GM23248 (cell line): Measurements from ENCODE around the gene GPR31. TPM values are rescaled to one million over a fixed set of nuclear protein-coding genes. Genes with fewer than 3 reads are reported as not detected.

Source experiments
- DNase-seq: peaks from one replicate; pipeline ENCODE4 v3.0.0-alpha.2; 2015
- H2AFZ ChIP-seq: fragments of 200-600 bp; sonication (generic); 2 replicates; pipeline ENCODE4 v1.6.1; 2016; ENCODE audit warnings: antibody characterized with exemption
- H3F3A ChIP-seq: fragments of 200-600 bp; sonication (generic); 2 replicates; pipeline ENCODE4 v1.6.1; 2016; ENCODE audit warnings: mild to moderate bottlenecking, antibody characterized with exemption, mixed run types; ENCODE audit not compliant: insufficient read depth
- H3K27ac ChIP-seq: fragments of 200-600 bp; sonication (generic); 2 replicates; pipeline ENCODE4 v1.5.1; 2016; ENCODE audit warnings: mild to moderate bottlenecking
- H3K27me3 ChIP-seq: fragments of 200-600 bp; sonication (generic); replicated peaks from 2 replicates; pipeline ENCODE4 v1.6.1; 2016; ENCODE audit warnings: mild to moderate bottlenecking; ENCODE audit not compliant: insufficient read depth
- H3K36me3 ChIP-seq: fragments of 200-600 bp; sonication (generic); 2 replicates; pipeline ENCODE4 v1.6.1; 2016; ENCODE audit warnings: low read depth, mild to moderate bottlenecking
- H3K4me1 ChIP-seq: fragments of 200-600 bp; sonication (generic); 2 replicates; pipeline ENCODE4 v1.6.1; 2016; ENCODE audit warnings: mild to moderate bottlenecking; ENCODE audit not compliant: insufficient read depth
- H3K4me2 ChIP-seq: fragments of 200-600 bp; sonication (generic); one replicate; pipeline ENCODE4 v1.6.1; 2016; ENCODE audit warnings: mild to moderate bottlenecking; ENCODE audit not compliant: unreplicated experiment
- H3K4me3 ChIP-seq: fragments of 200-600 bp; sonication (generic); 2 replicates; pipeline ENCODE4 v1.5.1; 2016; ENCODE audit warnings: mild to moderate bottlenecking
- H3K79me2 ChIP-seq: fragments of 200-600 bp; sonication (generic); 2 replicates; pipeline ENCODE4 v1.6.1; 2016; ENCODE audit warnings: mild to moderate bottlenecking; ENCODE audit not compliant: insufficient read depth
- H3K9ac ChIP-seq: fragments of 200-600 bp; sonication (generic); 2 replicates; pipeline ENCODE4 v1.6.1; 2016; ENCODE audit warnings: mild to moderate bottlenecking
- H3K9me2 ChIP-seq: fragments of 200-600 bp; sonication (generic); 2 replicates; pipeline ENCODE4 v1.6.1; 2016; ENCODE audit warnings: mixed run types, mild to moderate bottlenecking, moderate library complexity; ENCODE audit not compliant: insufficient read depth
- H3K9me3 ChIP-seq: fragments of 200-600 bp; sonication (generic); one replicate; pipeline ENCODE4 v1.6.1; 2017; ENCODE audit warnings: low read depth
- H4K20me1 ChIP-seq: fragments of 200-600 bp; sonication (generic); 2 replicates; pipeline ENCODE4 v1.6.0; 2016; ENCODE audit not compliant: insufficient read depth
- EZH2 ChIP-seq: fragments of 200-600 bp; sonication (generic); IDR thresholded peaks from 2 replicates; pipeline ENCODE4 v1.6.1; 2018; ENCODE audit warnings: antibody characterized with exemption, mild to moderate bottlenecking; ENCODE audit not compliant: insufficient read depth, poor library complexity, severe bottlenecking
- EZH2phosphoT487 ChIP-seq: fragments of 200-600 bp; sonication (generic); IDR thresholded peaks from 2 replicates; pipeline ENCODE4 v1.6.1; 2018; ENCODE audit warnings: antibody characterized with exemption, moderate library complexity, mild to moderate bottlenecking, low read depth; ENCODE audit not compliant: insufficient read depth
- WGBS, 2 experiments: methylation state at CpG; one replicate each; pipeline ENCODE4 v1.1.6; 2015 to 2017; ENCODE audit warnings: low lambda C conversion rate in 2 of 2, low coverage in 1 of 2; ENCODE audit errors: missing lambda C conversion rate in 2 of 2; 5-methylcytosine and 5-hydroxymethylcytosine counted together
- in situ Hi-C: fragments of 300-500 bp; cut with MboI; formaldehyde crosslinking; loops from 2 replicates; pipeline ENCODE4 v1.15.0; 2020
- polyA plus RNA-seq: library from polyadenylated mRNA; unstranded; fragments of >200 nt; fragmentation: Nextera tagmentation; extraction: Ambion mirVana; gene quantifications from 2 replicates; pipeline ENCODE4 v1.2.1, GENCODE V29; 2016
- total RNA-seq: library from RNA; depleted of rRNA; stranded (reverse); fragments of >200 nt; shearing (Covaris generic); gene quantifications from 2 replicates; pipeline ENCODE4 v1.2.3, GENCODE V29; 2014

Gene GPR31
- total and polyA plus RNA-seq, 2 experiments from 2014 or later = not detected

DNA sequence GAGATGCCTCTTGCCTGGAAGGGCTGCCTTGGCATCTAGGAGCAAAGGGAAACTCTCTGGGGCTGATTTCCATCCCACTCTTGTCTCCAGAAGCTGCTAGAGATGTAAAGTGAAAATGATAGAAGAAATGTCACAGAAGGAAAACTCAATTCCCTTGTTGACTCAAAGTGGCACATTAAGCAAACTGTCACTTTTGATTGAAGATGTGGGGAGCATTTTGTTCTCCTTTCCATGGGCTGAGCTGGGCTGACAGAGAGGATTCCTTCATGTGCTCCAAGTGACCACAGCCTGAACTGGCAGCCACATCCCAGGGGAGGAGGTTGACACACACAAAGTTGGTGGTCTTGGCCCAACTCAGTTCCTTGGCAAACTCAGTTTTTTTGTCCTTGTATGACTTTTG lies 9.8 kb downstream of the GPR31 start:
- Histone ChIP-seq H3K4me3 (no peak overlapping the region), H3K79me2 (no peaks in the 10 kb centered on the region), H3K36me3 (no peaks in the 10 kb centered on the region), H3K4me1 (no peaks in the 10 kb centered on the region), H3K4me2 (no peak overlapping the region), H2AFZ (no peak overlapping the region), H4K20me1 (no peaks in the 10 kb centered on the region), H3K9ac (no peak overlapping the region), H3K27ac (no peak overlapping the region), H3K27me3 (no peaks in the 10 kb centered on the region), H3K9me3 (no peaks in the 10 kb centered on the region), H3K9me2 (no peaks in the 10 kb centered on the region), H3F3A (no peaks in the 10 kb centered on the region)
- no peak for TF ChIP-seq EZH2
- TF ChIP-seq EZH2phosphoT487 = no peak
- in situ Hi-C loops = no loop called here
- DNase-seq = no peak

DNA sequence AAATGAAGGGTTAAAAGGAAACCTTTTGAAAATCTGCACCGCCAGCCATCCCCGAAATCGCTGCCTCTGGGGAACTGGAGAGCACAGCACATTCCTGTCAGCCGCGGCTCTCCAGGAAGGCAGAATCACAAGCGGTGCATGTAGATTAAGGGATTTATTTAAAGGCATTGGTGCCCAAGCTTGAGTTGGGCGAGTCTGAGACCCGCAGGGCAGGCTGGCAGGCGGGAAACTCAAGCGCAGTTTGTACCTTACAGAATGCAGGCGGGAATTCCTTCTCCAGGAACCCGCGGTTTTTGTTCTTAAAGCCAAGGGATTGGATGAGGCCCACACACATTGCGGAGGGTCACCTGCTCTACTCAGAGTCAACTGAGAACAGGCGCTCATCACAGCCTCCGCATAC lies 10.8 kb downstream of the GPR31 start:
- no peaks in the 10 kb centered on the region for H3K9me2 ChIP-seq
- H3F3A ChIP-seq = no peaks in the 10 kb centered on the region
- no peaks in the 10 kb centered on the region for H4K20me1 ChIP-seq
- DNase-seq = no peak
- TF ChIP-seq EZH2phosphoT487 = no peak
- TF ChIP-seq EZH2 = no peak
- in situ Hi-C loops = no loop called here
- no peaks in the 10 kb centered on the region for H3K79me2 ChIP-seq
- no peaks in the 10 kb centered on the region for H3K4me1 ChIP-seq
- H3K9ac ChIP-seq = no peak overlapping the region
- H3K4me2 ChIP-seq = no peak overlapping the region
- 19 to 21% methylated on average over 16 of the region's 16 CpGs for WGBS, 2 experiments
- H3K36me3 ChIP-seq = no peaks in the 10 kb centered on the region
- H3K9me3 ChIP-seq = no peaks in the 10 kb centered on the region
- no peaks in the 10 kb centered on the region for H3K27me3 ChIP-seq
- H2AFZ ChIP-seq = no peak overlapping the region
- H3K4me3 ChIP-seq = no peak overlapping the region
- H3K27ac ChIP-seq = no peak overlapping the region

DNA sequence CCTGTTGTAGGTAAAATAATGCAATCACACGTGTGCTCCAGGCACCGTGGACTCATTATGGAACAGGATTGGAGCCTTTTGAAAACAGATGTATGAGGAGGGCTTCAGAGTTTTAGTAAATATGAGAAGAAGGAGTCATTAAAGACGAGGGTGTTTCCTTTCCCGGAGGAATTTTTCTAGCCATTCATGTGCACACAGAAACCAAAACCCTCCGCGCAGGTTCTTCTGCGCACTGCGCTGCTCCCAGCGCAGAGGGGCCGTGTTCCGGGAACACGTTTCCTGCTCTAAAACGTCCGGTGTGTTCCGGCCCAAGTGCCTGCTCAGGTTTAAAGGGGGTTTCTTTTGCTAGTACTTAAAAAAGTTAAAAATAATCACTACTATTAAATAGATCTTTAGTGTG lies 11.6 kb downstream of the GPR31 start:
- no peaks in the 10 kb centered on the region for H3K9me3 ChIP-seq
- TF ChIP-seq EZH2phosphoT487 (no peak), EZH2 (no peak)
- no peaks in the 10 kb centered on the region for H3K79me2 ChIP-seq
- in situ Hi-C loops = no loop called here
- no peak overlapping the region for H3K9ac ChIP-seq
- no peaks in the 10 kb centered on the region for H3F3A ChIP-seq
- no peaks in the 10 kb centered on the region for H3K4me1 ChIP-seq
- H3K4me3 ChIP-seq = no peak overlapping the region
- H3K9me2 ChIP-seq = no peaks in the 10 kb centered on the region
- no peak overlapping the region for H3K4me2 ChIP-seq
- no peaks in the 10 kb centered on the region for H3K36me3 ChIP-seq
- no peaks in the 10 kb centered on the region for H3K27me3 ChIP-seq
- H3K27ac ChIP-seq = no peak overlapping the region
- no peaks in the 10 kb centered on the region for H4K20me1 ChIP-seq
- H2AFZ ChIP-seq = no peak overlapping the region
- no peak for DNase-seq
- 26 to 27% methylated on average over 15 of the region's 15 CpGs for WGBS, 2 experiments

DNA sequence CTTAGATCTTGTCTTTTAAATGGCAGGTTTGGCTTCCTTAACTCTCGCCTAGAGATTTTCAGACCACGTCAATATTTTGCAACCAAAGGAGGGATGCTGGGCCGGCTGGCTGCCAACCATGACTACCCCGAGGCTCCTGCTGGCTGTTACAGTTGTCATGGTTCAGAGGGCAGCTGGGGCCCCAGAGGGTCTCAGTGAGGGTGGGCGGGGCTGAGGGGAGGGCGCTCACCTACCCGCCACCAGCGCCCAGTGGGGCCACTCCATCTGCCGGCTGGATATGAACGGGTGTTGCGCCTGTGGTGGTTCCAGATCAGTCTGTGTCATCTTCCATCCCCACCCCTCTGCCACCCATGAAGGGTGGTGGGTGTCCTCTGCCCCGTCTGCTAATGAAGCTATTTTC lies 12.3 kb downstream of the GPR31 start:
- H3K4me1 ChIP-seq = no peaks in the 10 kb centered on the region
- TF ChIP-seq EZH2phosphoT487 = no peak
- TF ChIP-seq EZH2 = no peak
- H3K27me3 ChIP-seq = no peaks in the 10 kb centered on the region
- H4K20me1 ChIP-seq = no peaks in the 10 kb centered on the region
- no peak overlapping the region for H3K4me3 ChIP-seq
- H3K27ac ChIP-seq = no peak overlapping the region
- no peak overlapping the region for H3K4me2 ChIP-seq
- in situ Hi-C loops = no loop called here
- H3K9me3 ChIP-seq = no peaks in the 10 kb centered on the region
- WGBS, 2 experiments = 41 to 45% methylated on average over 7 to 10 of the region's 12 CpGs
- no peaks in the 10 kb centered on the region for H3K9me2 ChIP-seq
- no peaks in the 10 kb centered on the region for H3K36me3 ChIP-seq
- H3K79me2 ChIP-seq = no peaks in the 10 kb centered on the region
- H3K9ac ChIP-seq = no peak overlapping the region
- H3F3A ChIP-seq = no peaks in the 10 kb centered on the region
- no peak overlapping the region for H2AFZ ChIP-seq
- no peak for DNase-seq

DNA sequence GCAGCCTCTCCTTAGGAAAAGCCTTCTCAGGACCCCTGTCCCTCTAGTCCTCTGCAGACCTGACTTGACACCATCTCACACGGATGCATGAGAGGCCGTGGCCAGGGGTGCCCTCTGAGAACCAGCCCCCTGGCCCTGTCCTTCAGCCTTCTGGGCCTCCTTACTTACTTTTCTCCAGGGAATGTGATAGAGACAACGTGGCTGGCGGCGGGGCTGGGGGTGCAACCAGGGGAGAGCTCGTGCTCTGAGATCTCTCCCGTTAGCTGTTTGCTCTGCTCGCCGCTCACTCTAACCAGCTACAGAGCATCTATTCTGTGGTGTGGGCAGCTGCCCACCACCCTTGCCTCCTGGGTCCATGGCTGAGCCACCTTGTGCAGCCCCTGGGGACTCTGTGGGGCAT lies 14.7 kb downstream of the GPR31 start:
- no peaks in the 10 kb centered on the region for H3K9me3 ChIP-seq
- H3K9ac ChIP-seq = no peak overlapping the region
- in situ Hi-C loops = no loop called here
- H4K20me1 ChIP-seq = no peaks in the 10 kb centered on the region
- no peak overlapping the region for H3K4me2 ChIP-seq
- no peaks in the 10 kb centered on the region for H3F3A ChIP-seq
- H2AFZ ChIP-seq = no peak overlapping the region
- H3K4me1 ChIP-seq = no peaks in the 10 kb centered on the region
- no peaks in the 10 kb centered on the region for H3K36me3 ChIP-seq
- no peaks in the 10 kb centered on the region for H3K79me2 ChIP-seq
- WGBS, 2 experiments = 50 to 52% methylated on average over 9 of the region's 9 CpGs
- TF ChIP-seq EZH2phosphoT487 = no peak
- TF ChIP-seq EZH2 = no peak
- no peak overlapping the region for H3K4me3 ChIP-seq
- H3K27ac ChIP-seq = no peak overlapping the region
- no peaks in the 10 kb centered on the region for H3K9me2 ChIP-seq
- no peaks in the 10 kb centered on the region for H3K27me3 ChIP-seq
- DNase-seq = no peak
